OCI-LY3 (cell line): Measurements from ENCODE around the gene NUP88.
A peak's percentile ranks its signal among the peaks of the same experiment; 100 is the strongest.

ENCODE experiments used
- H2AFZ ChIP-seq: fragments of 200-600, 300-600 bp; shearing (Covaris generic); 2 replicates; pipeline ENCODE4 v1.6.0; 2014; ENCODE audit warnings: antibody characterized with exemption, low read depth, low read length
- H3K27ac ChIP-seq: fragments of 200-600, 300-600 bp; sonication (generic); 2 replicates; pipeline ENCODE4 v1.5.1; 2014; ENCODE audit warnings: mild to moderate bottlenecking, low read length, moderate library complexity, mixed read lengths
- H3K27me3 ChIP-seq: fragments of 200-600, 300-600 bp; sonication (generic); 2 replicates; pipeline ENCODE4 v1.6.1; 2014; ENCODE audit warnings: low read depth, low read length, mixed read lengths
- H3K36me3 ChIP-seq: fragments of 200-600, 300-600 bp; sonication (generic); replicated peaks from 2 replicates; pipeline ENCODE3; 2014; ENCODE audit warnings: low read depth, low read length, mixed read lengths
- H3K4me1 ChIP-seq: fragments of 300-600, 200-600 bp; sonication (generic); 2 replicates; pipeline ENCODE4 v1.6.1; 2014; ENCODE audit warnings: low read length, mixed read lengths
- H3K4me2 ChIP-seq: fragments of 200-600, 300-600 bp; sonication (generic); 2 replicates; pipeline ENCODE4 v1.6.1; 2014; ENCODE audit warnings: low read length, mixed read lengths
- H3K4me3 ChIP-seq: fragments of 300-600, 200-600 bp; sonication (generic); 2 replicates; pipeline ENCODE4 v1.5.1; 2014; ENCODE audit warnings: antibody characterized with exemption, mild to moderate bottlenecking, low read length, moderate library complexity
- H3K79me2 ChIP-seq: fragments of 300-600, 200-600 bp; shearing (Covaris generic); 2 replicates; pipeline ENCODE4 v1.6.1; 2014; ENCODE audit warnings: mild to moderate bottlenecking, low read length, mixed read lengths
- H3K9ac ChIP-seq: fragments of 300-600, 200-600 bp; shearing (Covaris generic); 2 replicates; pipeline ENCODE4 v1.6.0; 2014; ENCODE audit warnings: mild to moderate bottlenecking, low read length, moderate library complexity
- H3K9me3 ChIP-seq: fragments of 200-600, 300-600 bp; shearing (Covaris generic); 2 replicates; pipeline ENCODE4 v1.6.1; 2014; ENCODE audit warnings: low read length, mixed read lengths; ENCODE audit not compliant: insufficient read depth
- H4K20me1 ChIP-seq: fragments of 200-600, 300-600 bp; sonication (generic); 2 replicates; pipeline ENCODE4 v1.6.1; 2016; ENCODE audit warnings: low read length, mixed read lengths; ENCODE audit not compliant: insufficient read depth
- CTCF ChIP-seq: fragments of 200-600, 300-600 bp; sonication (generic); IDR thresholded peaks from 2 replicates; pipeline ENCODE4 v1.5.1; 2014; ENCODE audit warnings: antibody characterized with exemption, low read length, low read depth
- EZH2phosphoT487 ChIP-seq: fragments of 200-600 bp; shearing (Covaris generic); IDR thresholded peaks from 2 replicates; pipeline ENCODE4 v1.6.1; 2018; ENCODE audit warnings: antibody characterized with exemption, mixed run types, low read depth

Gene NUP88

GRCh38 chr17:5410594-5411272 is 8.7 kb downstream of the NUP88 start:
- no peaks in the 10 kb centered on the region for H3K9me3 ChIP-seq
- peaks cover 74% of the 10 kb centered on the region for H3K36me3 ChIP-seq
- H3K4me1 ChIP-seq, result peaks cover 43% of the 10 kb centered on the region
- H3K27me3 ChIP-seq, result no peaks in the 10 kb centered on the region
- TF ChIP-seq EZH2phosphoT487 (no peak), CTCF (no peak)
- H3K9ac ChIP-seq, result peak overlapping the region; percentile 50
- H4K20me1 ChIP-seq, result peaks cover 27% of the 10 kb centered on the region
- H3K4me2 ChIP-seq, result peak overlapping the region; percentile 81
- peak overlapping the region; percentile 66 for H3K4me3 ChIP-seq
- H3K27ac ChIP-seq, result peak overlapping the region; percentile 97
- no peak overlapping the region for H2AFZ ChIP-seq
- H3K79me2 ChIP-seq, result peaks cover 80% of the 10 kb centered on the region

DNA sequence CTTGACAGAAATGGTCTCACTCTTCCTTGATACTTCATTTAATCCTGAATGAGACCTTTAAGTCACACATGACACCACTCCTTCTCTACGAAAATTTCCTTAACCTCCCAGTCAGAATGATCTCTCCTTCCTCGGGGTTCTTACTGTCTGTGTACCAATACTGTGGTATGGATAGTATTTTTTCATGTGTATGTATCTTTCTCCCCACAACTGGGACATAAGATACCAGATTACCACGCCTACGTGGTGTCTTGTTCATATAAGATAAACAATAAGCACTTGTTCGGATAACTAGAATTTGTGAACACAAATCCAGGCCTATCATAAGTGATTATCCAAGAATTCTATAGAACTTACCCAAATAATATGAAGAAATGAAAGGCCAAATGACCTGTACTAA is 11.3 kb downstream of the NUP88 start:
- no peak overlapping the region for H3K27ac ChIP-seq
- no peak overlapping the region for H3K9ac ChIP-seq
- H3K27me3 ChIP-seq, result no peaks in the 10 kb centered on the region
- peaks cover 67% of the 10 kb centered on the region for H3K79me2 ChIP-seq
- TF ChIP-seq CTCF, result no peak
- no peak for TF ChIP-seq EZH2phosphoT487
- H2AFZ ChIP-seq, result no peak overlapping the region
- H3K4me2 ChIP-seq, result no peak overlapping the region
- H3K4me3 ChIP-seq, result no peak overlapping the region
- H3K9me3 ChIP-seq, result no peaks in the 10 kb centered on the region
- peaks cover 77% of the 10 kb centered on the region for H3K36me3 ChIP-seq
- H3K4me1 ChIP-seq, result peaks cover 36% of the 10 kb centered on the region
- peaks cover 31% of the 10 kb centered on the region for H4K20me1 ChIP-seq

DNA sequence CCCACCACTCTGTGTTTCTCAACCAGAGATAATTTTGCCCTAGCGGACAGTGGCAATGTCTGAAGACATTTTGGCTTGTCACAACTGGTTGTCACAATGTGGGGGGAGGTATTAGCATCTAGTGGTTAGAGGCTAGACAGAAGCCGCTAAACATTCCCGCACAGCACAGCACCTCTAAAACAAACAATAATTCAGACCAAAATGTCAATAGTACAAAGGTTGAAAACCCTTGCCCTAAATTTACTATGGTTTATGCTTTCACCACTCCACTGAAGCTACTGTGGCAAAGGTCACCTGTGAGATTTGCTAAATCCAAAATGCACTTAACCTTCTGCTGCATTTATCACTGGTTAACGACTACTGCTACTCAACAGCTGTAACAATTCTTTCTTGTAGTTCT is 14.1 kb downstream of the NUP88 start:
- no peak for TF ChIP-seq EZH2phosphoT487
- no peak for TF ChIP-seq CTCF
- Histone ChIP-seq H3K4me3 (no peak overlapping the region), H3K9me3 (no peaks in the 10 kb centered on the region), H3K27ac (no peak overlapping the region), H4K20me1 (peaks cover 17% of the 10 kb centered on the region), H3K36me3 (peaks cover 72% of the 10 kb centered on the region), H3K27me3 (no peaks in the 10 kb centered on the region), H3K9ac (no peak overlapping the region), H3K79me2 (peaks cover 58% of the 10 kb centered on the region), H3K4me1 (peaks cover 10% of the 10 kb centered on the region), H3K4me2 (no peak overlapping the region), H2AFZ (no peak overlapping the region)

DNA sequence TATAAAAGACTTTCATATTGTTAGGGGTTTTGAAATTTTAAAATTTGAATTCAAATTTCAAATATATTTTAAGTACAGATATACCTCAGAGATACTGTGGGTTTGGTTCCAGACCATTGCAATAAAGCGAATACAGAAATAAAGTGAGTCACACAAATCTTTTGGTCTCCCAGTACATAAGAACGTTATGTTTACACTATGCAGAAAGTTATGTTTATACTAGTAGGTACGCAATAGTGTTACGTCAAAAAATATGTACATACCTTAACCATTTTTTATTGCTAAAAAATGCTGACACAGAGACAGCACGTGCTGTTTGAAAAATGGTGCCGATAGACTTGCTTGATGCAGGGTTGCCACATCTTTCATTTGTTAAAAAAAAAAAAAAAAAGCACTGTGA is 19.7 kb downstream of the NUP88 start:
- Histone ChIP-seq H3K4me3 (no peak overlapping the region), H3K79me2 (peaks cover 10% of the 10 kb centered on the region), H4K20me1 (no peaks in the 10 kb centered on the region), H3K36me3 (peaks cover 51% of the 10 kb centered on the region), H3K4me1 (no peaks in the 10 kb centered on the region), H3K27ac (no peak overlapping the region), H3K9me3 (no peaks in the 10 kb centered on the region), H3K27me3 (no peaks in the 10 kb centered on the region), H3K4me2 (no peak overlapping the region), H2AFZ (no peak overlapping the region), H3K9ac (no peak overlapping the region)
- TF ChIP-seq EZH2phosphoT487 (no peak), CTCF (no peak)
